ENCODE measurements around the gene VBP1.
"Not testable (repeated sequence)": the region's sequence is repeated elsewhere in the genome, so short reads cannot be mapped to it uniquely, and the experiment has no call there.

The VBP1 gene

GRCh38 chrX:155266439-155266838 is 50.2 kb downstream of the VBP1 start:
- no peak for DNase-seq

GRCh38 chrX:155267995-155268394 is 51.7 kb downstream of the VBP1 start:
- not testable (repeated sequence) for DNase-seq

- DNase-seq = no peak
These were observed 54.7 kb downstream of the VBP1 start for GRCh38 chrX:155270969-155271368.

- no peak for DNase-seq
These were observed 63.6 kb downstream of the VBP1 start for GRCh38 chrX:155279873-155280272.
